ENCODE results near the gene GRHL3. TPM values are rescaled to one million over a fixed set of nuclear protein-coding genes. Genes with fewer than 3 reads are reported as not detected.

Gene GRHL3
- total RNA-seq, 1 donor from 2014 or later: not detected

GRCh38 chr1:24391882-24392603 lies 72.9 kb downstream of the GRHL3 start:
- peak; percentile 65 to 84 for DNase-seq (ENCODE audit: low read depth in 2 of 2)

GRCh38 chr1:24392604-24392946 lies 73.4 kb downstream of the GRHL3 start:
- DNase-seq (ENCODE audit: low read depth in 2 of 2): no peak

- DNase-seq (ENCODE audit: low read depth in 2 of 2): no peak
These were observed 74.0 kb downstream of the GRHL3 start for GRCh38 chr1:24392982-24393650.

- peak in 1 of 2 donors; percentile 78 for DNase-seq (ENCODE audit: low read depth in 2 of 2)
These were observed 74.7 kb downstream of the GRHL3 start for GRCh38 chr1:24393892-24394291.

GRCh38 chr1:24400065-24400464 lies 80.9 kb downstream of the GRHL3 start:
- no peak for DNase-seq (ENCODE audit: low read depth in 2 of 2)

GRCh38 chr1:24403806-24404205 lies 84.6 kb downstream of the GRHL3 start:
- DNase-seq (ENCODE audit: low read depth in 2 of 2): no peak

Other genes starting within 250 kb of the GRHL3 start
- gene MYOM3, start 207.2 kb upstream of the GRHL3 start, total RNA-seq: under 0.01 TPM in 1 of 2 replicates, not detected in the other
- not detected in 2 replicates for gene IL22RA1, start 176.2 kb upstream of the GRHL3 start, total RNA-seq
- under 0.01 TPM in 1 of 2 replicates, not detected in the other for gene IFNLR1, start 132.1 kb upstream of the GRHL3 start, total RNA-seq
- gene STPG1, start 94.4 kb downstream of the GRHL3 start, total RNA-seq: 2.0 and 2.2 TPM in 2 replicates
- 12.4 and 18.5 TPM in 2 replicates for gene NIPAL3, start 96.4 kb downstream of the GRHL3 start, total RNA-seq
- 1.4 and 1.7 TPM in 2 replicates for gene RCAN3, start 183.5 kb downstream of the GRHL3 start, total RNA-seq
- not detected in 2 replicates for gene NCMAP, start 236.7 kb downstream of the GRHL3 start, total RNA-seq